GM21529 (cell line): ENCODE data around the gene LRFN4.

Experiments
- ATAC-seq: cut with Tn5 transposase; IDR thresholded peaks from one replicate; pipeline ENCODE4 v1.9.1; 2021; ENCODE audit not compliant: unreplicated experiment

The LRFN4 gene

DNA sequence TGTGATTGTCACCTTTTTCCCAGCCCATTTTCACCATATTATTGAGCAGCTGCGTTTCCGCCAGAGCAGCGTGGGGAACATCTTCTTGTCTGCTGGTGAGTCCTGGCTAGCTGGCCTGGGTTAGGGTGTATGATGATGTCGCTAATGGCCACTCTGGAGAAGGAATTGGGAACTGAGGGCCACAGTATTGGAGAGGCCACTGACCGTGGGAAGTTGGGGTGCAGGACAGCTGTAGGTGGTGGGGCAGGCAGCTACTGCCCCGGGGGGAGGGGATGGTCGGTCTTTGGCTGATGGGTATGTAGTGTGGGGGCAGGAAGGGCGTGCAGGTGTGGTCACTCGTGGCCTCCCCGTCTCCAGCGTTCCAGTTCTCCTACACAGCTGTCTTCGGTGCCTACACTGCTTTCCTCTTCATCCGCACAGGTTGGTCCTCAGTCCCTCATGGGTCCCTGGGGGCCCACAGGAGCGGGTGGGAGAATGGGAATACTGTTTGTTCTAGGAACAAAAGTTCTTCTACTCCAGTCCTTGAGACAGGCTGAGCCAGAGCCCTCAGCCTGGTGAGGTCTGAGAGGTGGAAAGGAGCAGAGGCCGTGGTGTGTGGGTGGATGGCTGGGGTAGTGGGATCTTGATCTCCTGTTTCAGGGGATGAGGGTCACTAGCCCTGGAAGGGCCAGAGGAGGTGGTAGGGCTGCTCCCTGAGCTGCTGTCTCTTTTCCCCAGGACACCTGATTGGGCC, 11.6 kb upstream of the LRFN4 start:
- ATAC-seq: no peak

DNA sequence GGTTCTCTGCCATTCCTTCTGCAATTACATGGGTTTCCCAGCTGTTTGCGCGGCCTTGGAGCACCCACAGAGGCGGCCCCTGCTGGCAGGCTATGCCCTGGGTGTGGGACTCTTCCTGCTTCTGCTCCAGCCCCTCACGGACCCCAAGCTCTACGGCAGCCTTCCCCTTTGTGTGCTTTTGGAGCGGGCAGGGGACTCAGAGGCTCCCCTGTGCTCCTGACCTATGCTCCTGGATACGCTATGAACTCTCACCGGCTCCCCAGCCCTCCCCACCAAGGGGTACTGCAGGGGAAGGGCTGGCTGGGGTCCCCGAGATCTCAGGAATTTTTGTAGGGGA, 11.0 kb upstream of the LRFN4 start:
- ATAC-seq: no peak

DNA sequence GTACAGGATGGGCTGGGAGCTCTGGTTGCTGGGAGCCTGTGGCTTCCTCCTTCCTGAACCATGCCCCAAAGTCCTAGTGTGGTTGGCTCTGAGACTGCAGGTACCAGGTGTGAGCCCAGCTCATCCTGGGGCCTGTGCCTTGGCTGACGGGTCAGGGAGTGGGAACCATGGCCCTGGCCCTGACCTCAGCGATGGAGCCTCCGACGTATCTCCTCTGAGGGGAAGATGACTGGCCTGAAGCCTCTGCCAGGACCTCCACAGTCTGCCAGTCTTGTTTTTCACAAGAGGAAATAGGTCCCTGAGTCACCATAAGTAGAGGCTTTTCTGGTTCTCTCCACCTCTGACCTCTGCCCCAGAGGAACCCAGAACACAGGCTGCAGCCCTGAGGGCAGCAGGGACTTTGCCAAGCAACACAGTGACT, 10.2 kb upstream of the LRFN4 start:
- no peak for ATAC-seq

DNA sequence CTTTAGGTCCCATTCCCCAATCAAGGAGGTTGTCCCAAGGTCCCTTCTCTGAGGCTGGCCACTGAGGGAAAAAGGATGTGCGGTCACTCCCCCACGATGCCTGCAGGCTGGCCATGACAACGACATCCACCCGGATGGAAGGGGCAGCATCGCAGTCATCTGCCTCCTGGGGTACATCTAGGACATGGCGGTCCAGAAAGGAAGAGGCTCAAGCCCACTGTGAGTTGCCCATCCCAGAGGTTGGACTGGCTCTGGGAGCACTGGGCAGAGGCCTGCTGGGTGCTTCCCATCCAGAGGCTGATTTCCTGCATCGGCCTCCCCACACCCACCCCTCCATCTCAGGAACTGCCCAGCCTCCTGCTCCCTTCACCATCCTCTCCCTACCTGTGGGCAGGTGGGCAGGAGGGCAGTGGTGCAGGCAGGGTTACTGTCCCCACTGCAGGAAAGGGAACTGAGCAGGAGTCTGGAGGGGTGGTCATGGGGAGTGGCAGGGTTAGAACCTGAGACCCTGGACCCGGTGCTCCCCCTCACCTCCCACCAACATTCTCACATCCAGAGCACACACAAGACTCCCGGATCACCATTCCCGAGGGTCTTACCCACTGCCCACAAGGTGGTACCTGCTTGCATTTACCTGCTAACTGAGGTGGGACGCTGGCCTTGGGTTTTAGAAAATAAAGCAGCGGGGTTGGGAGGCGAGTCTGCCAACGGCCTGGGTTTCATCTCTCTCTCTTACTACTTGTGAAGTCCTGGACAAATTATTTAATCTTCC, 9.2 kb upstream of the LRFN4 start:
- no peak for ATAC-seq

GRCh38 chr11:66848671-66849500, 8.0 kb upstream of the LRFN4 start:
- ATAC-seq: no peak

DNA sequence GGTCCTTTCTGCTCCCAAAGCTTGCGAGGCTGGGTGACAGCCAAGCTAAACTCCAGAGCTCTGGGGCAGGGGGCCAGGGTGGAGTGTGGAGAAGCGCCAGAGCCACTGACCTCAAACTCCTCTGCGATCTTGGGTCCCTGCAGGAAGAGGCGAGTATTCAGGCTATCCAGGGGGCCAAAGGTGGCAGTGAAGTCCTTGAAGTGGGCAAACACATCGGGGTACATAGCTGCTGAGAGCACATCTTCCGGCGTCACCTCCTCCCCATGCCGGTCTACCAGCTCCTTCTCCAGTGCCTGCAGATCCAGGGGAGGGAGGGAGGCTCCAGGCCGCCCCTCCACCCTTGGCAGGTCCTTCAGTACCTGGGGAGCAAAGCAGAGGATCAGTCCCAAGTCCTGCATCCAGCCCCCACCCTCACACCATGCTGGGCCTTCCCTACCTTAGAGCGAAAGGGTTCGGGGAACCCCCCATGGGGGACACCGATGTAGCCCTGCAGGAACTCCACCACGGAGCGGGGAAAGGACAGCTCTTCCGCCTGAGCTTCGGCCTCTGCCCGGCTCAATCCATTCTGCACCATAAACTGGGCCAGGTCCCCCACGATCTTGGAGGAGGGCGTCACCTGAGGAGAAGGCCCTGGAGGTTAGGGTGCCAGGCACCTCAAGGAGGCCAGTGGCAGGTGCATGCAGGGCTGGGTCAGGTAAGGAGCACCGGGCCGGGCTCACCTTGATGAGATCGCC, 7.2 kb upstream of the LRFN4 start:
- no peak for ATAC-seq

- ATAC-seq: no peak
These were observed 6.7 kb upstream of the LRFN4 start for GRCh38 chr11:66850235-66850587.

DNA sequence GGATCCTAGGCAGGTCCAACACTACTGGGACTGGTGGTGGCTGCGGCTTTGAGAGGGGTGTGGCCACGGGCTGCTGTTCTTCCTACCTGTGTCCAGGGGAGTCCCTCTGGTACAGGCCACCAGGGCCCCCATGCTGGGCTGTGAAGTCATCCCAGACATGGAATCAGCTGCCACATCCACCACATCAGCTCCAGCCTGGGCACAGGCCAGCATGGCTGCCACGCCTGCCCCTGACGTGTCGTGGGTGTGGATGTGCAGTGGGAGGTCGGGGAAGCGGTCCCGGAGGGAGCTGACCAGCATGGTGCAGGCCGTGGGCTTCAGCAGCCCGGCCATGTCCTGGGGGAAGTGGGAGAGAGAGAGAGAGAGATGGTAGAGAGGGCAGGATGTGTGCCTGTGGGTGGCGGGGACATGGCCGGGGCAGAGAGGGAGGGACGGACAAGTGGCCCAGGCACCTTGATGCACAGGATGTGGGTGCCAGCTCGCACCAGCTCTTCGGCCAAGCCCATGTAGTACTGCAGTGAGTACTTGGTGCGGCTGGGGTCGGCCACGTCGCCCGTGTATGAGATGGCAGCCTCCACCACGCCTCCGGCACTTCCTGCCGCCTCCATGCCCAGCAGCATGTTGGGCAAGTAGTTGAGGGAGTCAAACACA, 6.2 kb upstream of the LRFN4 start:
- ATAC-seq: no peak

- no peak for ATAC-seq
These were observed 5.6 kb upstream of the LRFN4 start for GRCh38 chr11:66851239-66851596.

DNA sequence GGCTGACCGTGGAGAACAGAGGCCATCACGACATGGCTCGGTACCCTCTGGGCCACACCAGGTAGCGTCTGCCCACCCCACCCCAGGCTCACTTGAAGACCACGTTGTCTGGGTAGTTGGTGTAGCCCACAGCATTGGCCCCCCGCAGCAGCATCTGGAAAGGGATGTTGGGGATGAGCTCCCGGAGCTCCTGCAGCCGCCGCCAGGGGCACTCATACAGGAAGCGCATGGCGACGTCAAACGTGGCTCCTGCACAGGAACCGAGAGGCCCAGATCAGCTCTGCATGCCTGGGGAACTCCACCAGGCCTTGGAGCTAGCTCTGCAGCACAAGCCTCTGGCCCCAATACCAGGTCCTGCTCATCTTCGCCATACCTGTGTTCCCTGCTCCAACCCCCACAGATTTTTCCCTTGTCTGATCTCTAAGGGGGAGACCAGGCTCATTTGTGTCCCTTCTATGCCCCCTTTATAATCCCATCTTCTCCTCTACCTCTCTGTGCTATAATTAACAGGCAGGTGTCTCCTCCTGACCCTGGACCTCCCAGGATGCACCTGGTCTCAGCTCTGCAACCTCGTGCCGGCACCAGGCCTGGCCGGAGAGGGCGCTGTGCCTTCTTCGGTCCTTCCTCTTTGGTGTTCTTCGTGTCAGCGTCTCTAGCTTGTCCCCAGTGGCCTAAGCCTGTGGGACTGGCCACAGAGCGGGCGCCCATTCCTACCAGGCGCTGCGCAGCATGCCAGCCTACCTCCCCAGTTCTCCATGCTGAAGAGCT, 5.0 kb upstream of the LRFN4 start:
- ATAC-seq: no peak

- ATAC-seq: no peak
These were observed 4.2 kb upstream of the LRFN4 start for GRCh38 chr11:66852466-66853241.

DNA sequence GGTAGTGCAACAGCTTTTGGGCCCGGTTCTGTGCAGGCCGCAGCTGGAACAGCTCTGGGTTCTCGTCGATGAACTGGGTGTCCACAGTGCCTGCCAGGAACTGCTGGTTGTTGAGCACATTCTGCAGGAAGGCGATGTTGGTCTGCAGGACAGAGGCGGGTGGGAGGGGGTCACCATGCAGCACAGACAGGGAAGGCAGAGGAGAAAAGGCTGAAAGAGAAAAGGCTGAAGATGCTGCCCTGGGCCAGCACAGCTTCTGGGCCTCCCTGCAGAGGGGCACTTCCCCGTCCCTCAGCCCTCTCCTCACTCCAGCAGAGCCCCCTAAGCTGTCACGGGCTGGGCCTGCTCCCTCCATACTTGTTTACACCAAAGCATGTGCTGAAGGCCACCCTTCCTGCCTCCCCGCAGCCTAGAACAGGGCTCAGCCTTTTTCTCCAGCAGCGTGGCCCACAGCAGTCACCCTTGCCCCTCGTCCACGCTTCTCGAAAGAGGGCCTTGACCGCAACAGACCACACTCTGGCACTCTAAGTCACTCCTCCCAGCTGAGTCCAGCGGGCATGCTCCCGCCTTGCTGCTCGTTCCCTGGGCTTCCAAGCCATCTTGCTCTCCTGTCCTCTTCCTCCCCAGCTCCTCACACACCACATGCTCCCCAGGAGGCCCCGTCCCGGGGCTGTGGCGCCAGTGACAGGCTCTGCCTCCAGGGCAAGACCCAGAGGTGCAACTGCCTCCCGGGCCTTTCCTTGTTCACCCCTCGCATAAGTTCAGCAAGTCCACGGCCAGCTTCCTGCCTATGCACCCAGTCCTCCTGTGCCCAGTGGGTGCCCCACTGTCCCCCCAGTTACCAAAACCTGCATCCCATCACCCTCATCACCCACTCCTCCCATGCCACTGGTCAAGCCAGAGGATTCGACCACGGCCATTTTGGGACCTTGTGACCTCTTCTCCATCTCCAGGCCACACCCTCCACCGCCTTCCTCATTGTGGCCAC, 3.3 kb upstream of the LRFN4 start:
- no peak for ATAC-seq

DNA sequence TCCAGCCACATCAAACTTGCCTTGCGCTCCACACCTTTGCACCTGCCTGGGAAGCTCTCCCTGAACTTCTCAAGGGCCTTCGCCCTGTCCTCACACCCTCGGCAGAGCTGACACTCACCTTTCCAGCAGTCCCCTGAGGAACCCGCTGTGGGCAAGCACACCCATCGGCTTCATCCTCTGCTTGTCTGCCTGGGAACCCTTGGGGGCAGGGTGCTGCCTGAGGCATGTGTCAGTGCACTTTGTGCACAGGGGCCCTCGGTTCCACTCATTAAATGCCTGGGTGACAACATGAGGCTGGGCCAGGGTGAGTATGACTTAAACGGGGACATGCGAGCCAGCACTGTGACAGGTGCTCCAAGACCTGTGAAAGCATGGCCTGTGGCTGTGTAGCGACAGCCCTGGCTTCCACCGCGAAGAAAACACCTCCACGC, 2.6 kb upstream of the LRFN4 start:
- no peak for ATAC-seq

GRCh38 chr11:66854729-66855211, 2.1 kb upstream of the LRFN4 start:
- no peak for ATAC-seq

- peak; percentile 64 for ATAC-seq
These were observed 1.0 kb upstream of the LRFN4 start for GRCh38 chr11:66855574-66856495.

DNA sequence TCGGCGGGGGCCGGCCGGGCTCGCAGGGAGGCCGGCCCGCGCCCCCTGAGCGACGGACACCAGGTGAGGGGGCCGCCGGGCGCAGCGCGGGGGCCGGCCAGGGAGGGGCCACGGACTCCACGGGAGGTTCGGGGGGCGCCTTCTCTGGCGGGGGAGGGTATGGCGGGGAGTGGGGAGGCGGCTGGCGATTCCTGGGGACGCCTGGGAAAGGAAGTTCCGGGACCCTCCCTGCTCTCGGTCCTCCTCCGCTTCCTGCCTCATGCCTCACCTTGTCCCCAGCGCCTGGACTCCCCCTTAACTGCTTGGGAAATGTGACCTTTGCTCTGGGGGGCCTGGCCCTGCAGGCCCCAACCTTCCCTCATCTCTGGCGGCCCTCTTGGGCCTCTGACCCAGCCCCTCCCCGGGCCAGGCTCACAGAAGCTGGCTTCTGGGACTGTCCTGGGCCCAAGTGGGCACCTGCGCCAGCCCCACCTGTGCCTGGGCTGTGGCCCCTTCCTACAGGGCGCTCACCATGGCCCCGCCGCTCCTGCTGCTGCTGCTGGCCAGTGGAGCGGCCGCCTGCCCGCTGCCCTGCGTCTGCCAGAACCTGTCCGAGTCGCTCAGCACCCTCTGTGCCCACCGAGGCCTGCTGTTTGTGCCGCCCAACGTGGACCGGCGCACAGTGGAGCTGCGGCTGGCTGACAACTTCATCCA, 516 bp downstream of the LRFN4 start:
- no peak for ATAC-seq

GRCh38 chr11:66857927-66858185, 992 bp downstream of the LRFN4 start:
- no peak for ATAC-seq
